HG02943 (cell line): ENCODE data around the gene ZNF865.

Experiments
- ATAC-seq: cut with Tn5 transposase; IDR thresholded peaks from one replicate; pipeline ENCODE4 v1.9.1; 2021; ENCODE audit warnings: mild to moderate bottlenecking, low read depth, moderate library complexity; ENCODE audit not compliant: unreplicated experiment

Gene ZNF865

GRCh38 chr19:55654868-55655647 lies 49.6 kb downstream of the ZNF865 start, which contains the start of gene U2AF2:
U2AF2 (plus strand) TSS chr19:55655035; CDS start chr19:55655105, 70 bp downstream.
- peak; percentile 30 for ATAC-seq

GRCh38 chr19:55655648-55656040 lies 50.2 kb downstream of the ZNF865 start:
- no peak for ATAC-seq

- no peak for ATAC-seq
These were observed 51.1 kb downstream of the ZNF865 start for GRCh38 chr19:55656552-55656951.

- no peak for ATAC-seq
These were observed 51.7 kb downstream of the ZNF865 start for GRCh38 chr19:55656988-55657747.

- no peak for ATAC-seq
These were observed 53.5 kb downstream of the ZNF865 start for GRCh38 chr19:55658846-55659459.

- ATAC-seq, result no peak
These were observed 54.4 kb downstream of the ZNF865 start for GRCh38 chr19:55659822-55660221.

- ATAC-seq, result no peak
These were observed 55.0 kb downstream of the ZNF865 start for GRCh38 chr19:55660404-55660803.

GRCh38 chr19:55660991-55661390 lies 55.5 kb downstream of the ZNF865 start:
- no peak for ATAC-seq

- no peak for ATAC-seq
These were observed 56.4 kb downstream of the ZNF865 start for GRCh38 chr19:55661826-55662225.

GRCh38 chr19:55663846-55664536 lies 58.5 kb downstream of the ZNF865 start:
- no peak for ATAC-seq

- ATAC-seq, result no peak
These were observed 61.0 kb downstream of the ZNF865 start for GRCh38 chr19:55666343-55667005.
